ENCODE measurements around the gene ANKHD1. TPM values are rescaled to one million over a fixed set of nuclear protein-coding genes. Genes with fewer than 3 reads are reported as not detected.

The ANKHD1 gene
- total RNA-seq: 100 to 1,000 TPM; 133 to 196 (median 158) TPM

- TF ChIP-seq POLR2A (IDR thresholded peaks at IDR 0.05) (peak; percentile 92), POLR2AphosphoS5 (IDR thresholded peaks at IDR 0.05) (peak; percentile 87 to 97 (median 87)), CTCF (IDR thresholded peaks at IDR 0.05) (peak in 1 of 3 donors; percentile 9)
- DNase-seq (ENCODE audit: low spot score in 2 of 2): peak; percentile 97 to 100
- H3K4me1 ChIP-seq: no peaks in the 10 kb centered on the region
- H3K27ac ChIP-seq: peak within 1 kb of the TSS; percentile 97 to 98
- H3K27me3 ChIP-seq: no peaks in the 10 kb centered on the region
- H3K36me3 ChIP-seq: no peaks in the 10 kb centered on the region
- H3K4me3 ChIP-seq: peak within 1 kb of the TSS; percentile 93 to 99 (median 97)
- H3K9me3 ChIP-seq: no peaks in the 10 kb centered on the region
- intact Hi-C loops (cut with DNase I; ENCODE audit: low total_unique reads): no loop called here
Measured at GRCh38 chr5:140401362-140402257, at the start of gene ANKHD1. TSS of gene ANKHD1 (plus strand) at chr5:140401833. CDS start at chr5:140401968, 135 bp downstream.

- Histone ChIP-seq H3K27ac (no peak overlapping the region), H3K4me3 (no peak overlapping the region), H3K4me1 (no peaks in the 10 kb centered on the region), H3K36me3 (no peaks in the 10 kb centered on the region), H3K9me3 (no peaks in the 10 kb centered on the region), H3K27me3 (no peaks in the 10 kb centered on the region)
- no peak for DNase-seq (ENCODE audit: low spot score in 2 of 2)
- TF ChIP-seq CTCF (IDR thresholded peaks at IDR 0.05) (no peak), POLR2A (IDR thresholded peaks at IDR 0.05) (no peak), POLR2AphosphoS5 (IDR thresholded peaks at IDR 0.05) (no peak)
- intact Hi-C loops (cut with DNase I; ENCODE audit: low total_unique reads): no loop called here
Measured at GRCh38 chr5:140355546-140355945, 46.1 kb upstream of the ANKHD1 start.

- Histone ChIP-seq H3K27ac (no peak overlapping the region), H3K4me3 (peak overlapping the region in 2 of 3 donors; percentile 30 to 59)
- no peak for DNase-seq (ENCODE audit: low spot score in 2 of 2)
Measured at GRCh38 chr5:140356853-140357725, 44.5 kb upstream of the ANKHD1 start.

GRCh38 chr5:140357726-140358093 lies 43.9 kb upstream of the ANKHD1 start:
- no peak overlapping the region for H3K27ac ChIP-seq
- no peaks in the 10 kb centered on the region for H3K27me3 ChIP-seq
- intact Hi-C loops (cut with DNase I; ENCODE audit: low total_unique reads): no loop called here
- TF ChIP-seq CTCF (IDR thresholded peaks at IDR 0.05): peak; percentile 72 to 90 (median 83)
- no peak for TF ChIP-seq POLR2AphosphoS5 (IDR thresholded peaks at IDR 0.05)
- no peak for TF ChIP-seq POLR2A (IDR thresholded peaks at IDR 0.05)
- no peaks in the 10 kb centered on the region for H3K4me1 ChIP-seq
- no peaks in the 10 kb centered on the region for H3K36me3 ChIP-seq
- peak; percentile 82 to 84 for DNase-seq (ENCODE audit: low spot score in 2 of 2)
- peak overlapping the region in 2 of 3 donors; percentile 30 to 59 for H3K4me3 ChIP-seq
- no peaks in the 10 kb centered on the region for H3K9me3 ChIP-seq

More at GRCh38 chr5:140356853-140357725, 44.5 kb upstream of the ANKHD1 start:
- no peak for TF ChIP-seq CTCF (IDR thresholded peaks at IDR 0.05)
- no peak for TF ChIP-seq POLR2AphosphoS5 (IDR thresholded peaks at IDR 0.05)
- no peak for TF ChIP-seq POLR2A (IDR thresholded peaks at IDR 0.05)
- intact Hi-C loops (cut with DNase I; ENCODE audit: low total_unique reads): no loop called here
- H3K36me3 ChIP-seq: no peaks in the 10 kb centered on the region
- no peaks in the 10 kb centered on the region for H3K9me3 ChIP-seq
- no peaks in the 10 kb centered on the region for H3K27me3 ChIP-seq
- no peaks in the 10 kb centered on the region for H3K4me1 ChIP-seq

All from breast epithelium (tissue), 4 donors.